GM20431 (cell line): ENCODE data around the gene LIN7B.
"Not testable (repeated sequence)": the region's sequence is repeated elsewhere in the genome, so short reads cannot be mapped to it uniquely, and the experiment has no call there.

ENCODE experiments used
- in situ Hi-C: fragments of 300-500 bp; cut with MseI, MboI; formaldehyde crosslinking; loops from one replicate; pipeline ENCODE4 v1.15.0; 2020; ENCODE audit warnings: low sequenced_read_pairs; ENCODE audit not compliant: unreplicated experiment

Gene LIN7B

GRCh38 chr19:49141352-49141751 lies 27.2 kb downstream of the LIN7B start:
- in situ Hi-C loops: no loop called here

GRCh38 chr19:49142866-49143335 lies 28.7 kb downstream of the LIN7B start:
- in situ Hi-C loops: no loop called here

- in situ Hi-C loops: no loop called here
These were observed 31.6 kb downstream of the LIN7B start for GRCh38 chr19:49145573-49146407.

GRCh38 chr19:49146408-49146770 lies 32.2 kb downstream of the LIN7B start:
- in situ Hi-C loops: not testable (repeated sequence)

GRCh38 chr19:49148044-49148682 lies 34.0 kb downstream of the LIN7B start:
- in situ Hi-C loops: no loop called here

- in situ Hi-C loops: no loop called here
These were observed 34.8 kb downstream of the LIN7B start for GRCh38 chr19:49148784-49149651.

- in situ Hi-C loops: no loop called here
These were observed 35.5 kb downstream of the LIN7B start for GRCh38 chr19:49149652-49150105.

- in situ Hi-C loops: no loop called here
These were observed 36.2 kb downstream of the LIN7B start for GRCh38 chr19:49150106-49150943.

GRCh38 chr19:49150944-49151243 lies 36.7 kb downstream of the LIN7B start:
- in situ Hi-C loops: no loop called here

GRCh38 chr19:49151267-49152118 lies 37.3 kb downstream of the LIN7B start:
- in situ Hi-C loops: no loop called here

GRCh38 chr19:49152119-49152550 lies 38.0 kb downstream of the LIN7B start:
- in situ Hi-C loops: no loop called here

- in situ Hi-C loops: no loop called here
These were observed 39.1 kb downstream of the LIN7B start for GRCh38 chr19:49153167-49153809.

- in situ Hi-C loops: no loop called here
These were observed 40.1 kb downstream of the LIN7B start for GRCh38 chr19:49154279-49154678.

- in situ Hi-C loops: no loop called here
These were observed 41.0 kb downstream of the LIN7B start, which contains the start of gene HRC for GRCh38 chr19:49155005-49155819. Gene HRC, minus strand, starts transcription at chr19:49155396. Its CDS starts 159 bp downstream, at chr19:49155237.

- in situ Hi-C loops: no loop called here
These were observed 41.7 kb downstream of the LIN7B start for GRCh38 chr19:49155820-49156346.

- in situ Hi-C loops: no loop called here
These were observed 43.5 kb downstream of the LIN7B start, which contains the start of gene TRPM4 for GRCh38 chr19:49157445-49158224. Gene TRPM4, plus strand, starts transcription at chr19:49157792. Its CDS starts 75 bp downstream, at chr19:49157867.
